Stomach (tissue), 8 donors: ENCODE results near the gene SMIM45.

Experiments used
- DNase-seq, 2 donors: peaks; one replicate each; pipeline versions ENCODE4 v3.0.0 to v3.0.0-alpha.2; 2013 to 2019
- H3K27ac ChIP-seq, 5 donors: fragments of 200-600 bp in 4 of 5; sonication (generic) in 4 of 5; one replicate each; pipeline ENCODE4 v1.5.1; 2013 to 2019; ENCODE audit warnings: mild to moderate bottlenecking in 1 of 5, moderate library complexity in 1 of 5
- H3K27me3 ChIP-seq, 3 donors: fragments of 200-600 bp; sonication (generic); one replicate each; pipeline ENCODE4 v1.5.1; 2017 to 2019; ENCODE audit warnings: mixed run types in 1 of 3
- H3K36me3 ChIP-seq, 4 donors: fragments of 200-600 bp; sonication (generic); 1 replicate in 3 of 4; 2 replicates in 1 of 4; pipeline ENCODE4 v1.5.1; 2016 to 2019
- H3K4me1 ChIP-seq, 4 donors: fragments of 200-600 bp; sonication (generic); one replicate each; pipeline ENCODE4 v1.5.1; 2016 to 2019
- H3K4me3 ChIP-seq, 4 donors: fragments of 200-600 bp; sonication (generic) in 3 of 4; one replicate each; pipeline ENCODE4 v1.5.1; 2016 to 2019; ENCODE audit warnings: mild to moderate bottlenecking in 1 of 4
- H3K9me3 ChIP-seq, 4 donors: fragments of 200-600 bp; sonication (generic); one replicate each; pipeline ENCODE4 v1.5.1; 2016 to 2019
- EP300 ChIP-seq: sonication (generic); formaldehyde crosslinking; IDR thresholded peaks from one replicate; pipeline ENCODE4 v1.6.1; 2017; ENCODE audit warnings: antibody characterized with exemption
- POLR2A ChIP-seq, 4 donors: fragments of 450-650 bp; IDR thresholded peaks; one replicate each; pipeline ENCODE4 v1.6.1; 2016; ENCODE audit warnings: antibody characterized with exemption in 4 of 4, control low read depth in 2 of 4, mild to moderate bottlenecking in 1 of 4, moderate library complexity in 1 of 4
- POLR2AphosphoS5 ChIP-seq, 3 donors: sonication (generic); formaldehyde crosslinking; IDR thresholded peaks; one replicate each; pipeline ENCODE4 v1.6.1; 2016; ENCODE audit warnings: antibody characterized with exemption in 3 of 3
- WGBS, 5 donors: extraction: QIAGEN DNeasy Blood & Tissue Kit in 3 of 5; methylation state at CpG; one replicate each; pipeline versions ENCODE4 v1.1.5 to v1.1.7; 2013 to 2018; 5-methylcytosine and 5-hydroxymethylcytosine counted together
- intact Hi-C: fragments of 100-400 bp; cut with DNase I; formaldehyde crosslinking; loops from one replicate; pipeline ENCODE4 v1.15.1; 2023; ENCODE audit warnings: low total_unique reads
- TF ChIP-seq, protein P1 (sequence below), 7 experiments: fragments of 450-650 bp in 4 of 7; fragments of 200-600 bp in 3 of 7; sonication (generic) in 3 of 7; IDR thresholded peaks; one replicate each; pipeline ENCODE4 v1.5.1; 2016 to 2019; ENCODE audit warnings: antibody characterized with exemption in 7 of 7, control low read depth in 2 of 7, mild to moderate bottlenecking in 1 of 7
- donor health status: healthy with polysubstance abuse.
- donor health status: Bipolar disorder and iron deficiency.
- donor health status: healthy.

The SMIM45 gene

DNA sequence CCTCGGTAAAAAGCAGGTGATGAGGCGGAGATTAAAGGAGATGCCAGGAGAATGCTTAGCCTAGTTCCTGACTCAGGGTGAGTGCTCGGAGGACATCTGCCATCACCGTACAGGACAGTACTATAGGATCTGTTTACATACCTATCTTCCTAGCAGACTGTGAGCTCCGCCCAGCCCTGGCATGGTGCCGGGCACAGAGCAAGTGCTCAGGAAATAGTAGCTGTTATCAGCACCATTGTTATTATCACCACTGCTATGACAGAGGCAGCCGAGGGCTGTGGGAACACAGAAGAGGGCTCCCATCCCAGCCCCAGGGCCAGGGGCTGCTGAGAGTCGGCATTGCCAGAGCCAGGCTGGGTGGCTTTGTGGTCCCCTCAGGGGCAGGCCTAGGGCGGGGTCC, 16.7 kb downstream of the SMIM45 start:
- WGBS, 5 donors, result 40 to 48% (median 45%) methylated on average over 9 of the region's 9 CpGs
- DNase-seq, result no peak
- peaks cover 0 to 14% (median 10%) of the 10 kb centered on the region in 4 donors for H3K4me1 ChIP-seq
- peaks cover 0 to 44% (median 9%) of the 10 kb centered on the region in 3 donors for H3K27me3 ChIP-seq
- TF ChIP-seq, protein P1, sequence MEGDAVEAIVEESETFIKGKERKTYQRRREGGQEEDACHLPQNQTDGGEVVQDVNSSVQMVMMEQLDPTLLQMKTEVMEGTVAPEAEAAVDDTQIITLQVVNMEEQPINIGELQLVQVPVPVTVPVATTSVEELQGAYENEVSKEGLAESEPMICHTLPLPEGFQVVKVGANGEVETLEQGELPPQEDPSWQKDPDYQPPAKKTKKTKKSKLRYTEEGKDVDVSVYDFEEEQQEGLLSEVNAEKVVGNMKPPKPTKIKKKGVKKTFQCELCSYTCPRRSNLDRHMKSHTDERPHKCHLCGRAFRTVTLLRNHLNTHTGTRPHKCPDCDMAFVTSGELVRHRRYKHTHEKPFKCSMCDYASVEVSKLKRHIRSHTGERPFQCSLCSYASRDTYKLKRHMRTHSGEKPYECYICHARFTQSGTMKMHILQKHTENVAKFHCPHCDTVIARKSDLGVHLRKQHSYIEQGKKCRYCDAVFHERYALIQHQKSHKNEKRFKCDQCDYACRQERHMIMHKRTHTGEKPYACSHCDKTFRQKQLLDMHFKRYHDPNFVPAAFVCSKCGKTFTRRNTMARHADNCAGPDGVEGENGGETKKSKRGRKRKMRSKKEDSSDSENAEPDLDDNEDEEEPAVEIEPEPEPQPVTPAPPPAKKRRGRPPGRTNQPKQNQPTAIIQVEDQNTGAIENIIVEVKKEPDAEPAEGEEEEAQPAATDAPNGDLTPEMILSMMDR (IDR thresholded peaks at IDR 0.05), result no peak
- TF ChIP-seq EP300 (no peak), POLR2AphosphoS5 (IDR thresholded peaks at IDR 0.05) (no peak), POLR2A (IDR thresholded peaks at IDR 0.05) (no peak)
- H3K27ac ChIP-seq, result no peak overlapping the region
- intact Hi-C loops, result no loop called here
- H3K4me3 ChIP-seq, result no peak overlapping the region
- no peaks in the 10 kb centered on the region for H3K36me3 ChIP-seq
- H3K9me3 ChIP-seq, result no peaks in the 10 kb centered on the region

DNA sequence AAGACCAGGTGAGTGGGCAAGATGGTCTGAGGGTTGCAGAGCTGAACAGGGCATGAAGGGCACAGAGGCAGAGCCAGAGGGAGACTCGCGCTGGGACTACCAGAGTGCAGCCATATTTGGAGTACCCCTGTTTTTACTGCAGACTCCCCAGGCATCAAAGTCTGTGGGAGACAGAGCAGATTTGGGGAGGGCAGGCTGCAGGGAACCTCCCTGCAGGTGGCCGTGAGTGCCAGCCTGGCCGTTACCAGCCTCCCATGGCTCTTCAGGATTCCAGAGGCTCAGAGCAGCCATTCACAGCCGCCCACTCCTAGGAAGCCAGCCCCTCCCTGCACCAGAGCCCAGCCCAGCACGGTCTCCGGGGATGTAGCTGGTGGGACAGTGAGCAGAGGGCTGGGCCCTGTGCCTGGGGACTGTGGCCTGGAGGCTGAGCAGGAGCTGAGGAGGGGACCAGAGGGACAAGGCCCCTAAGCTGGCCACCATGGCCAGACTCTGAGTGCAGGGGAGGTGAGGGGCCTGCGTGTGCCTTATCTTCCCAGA, 17.2 kb downstream of the SMIM45 start, which contains the start of gene SEPTIN3:
TSS of gene SEPTIN3 (plus strand) at position 334 of the 537 bp plus-strand sequence. CDS start 2,050 bp downstream, outside the sequence.
- TF ChIP-seq POLR2AphosphoS5 (IDR thresholded peaks at IDR 0.05), result no peak
- no peak for TF ChIP-seq POLR2A (IDR thresholded peaks at IDR 0.05)
- TF ChIP-seq, protein P1 (IDR thresholded peaks at IDR 0.05), result no peak
- no peak for TF ChIP-seq EP300
- WGBS, 5 donors, result 66 to 75% (median 73%) methylated on average over 5 to 8 of the region's 8 CpGs
- no peak within 1 kb of the TSS for H3K27ac ChIP-seq
- no peak for DNase-seq
- H3K4me3 ChIP-seq, result no peak within 1 kb of the TSS
- intact Hi-C loops, result no loop called here
- peaks cover 0 to 49% (median 10%) of the 10 kb centered on the region in 3 donors for H3K27me3 ChIP-seq
- no peaks in the 10 kb centered on the region for H3K36me3 ChIP-seq
- no peaks in the 10 kb centered on the region for H3K9me3 ChIP-seq
- peaks cover 0 to 9% (median 6%) of the 10 kb centered on the region in 4 donors for H3K4me1 ChIP-seq

DNA sequence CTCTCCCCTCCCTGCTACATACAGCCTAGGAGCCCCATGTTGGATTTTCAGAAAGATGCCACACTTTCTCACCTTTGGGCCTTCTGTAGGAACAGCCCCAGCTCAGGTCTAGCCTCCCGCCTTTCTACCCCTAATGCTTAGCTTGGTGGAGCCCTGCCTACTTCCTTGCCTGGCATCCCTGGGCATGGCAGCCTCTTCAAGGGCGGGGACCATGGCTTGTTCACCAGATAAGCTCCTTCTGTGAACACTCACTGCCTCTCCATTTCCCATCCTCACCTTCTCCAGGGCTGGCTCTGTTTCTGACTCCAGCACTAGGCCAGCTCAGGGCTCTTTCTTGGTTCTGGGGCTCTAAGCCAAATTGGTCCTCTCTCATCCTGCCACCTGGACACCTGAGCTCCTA, 18.7 kb downstream of the SMIM45 start:
- H3K4me3 ChIP-seq, result no peak overlapping the region
- no peak overlapping the region for H3K27ac ChIP-seq
- 60 to 84% (median 81%) methylated on average over 2 of the region's 2 CpGs for WGBS, 5 donors
- H3K9me3 ChIP-seq, result no peaks in the 10 kb centered on the region
- H3K27me3 ChIP-seq, result peaks cover 0 to 64% (median 13%) of the 10 kb centered on the region in 3 donors
- peaks cover 0 to 3% (median 0%) of the 10 kb centered on the region in 4 donors for H3K4me1 ChIP-seq
- TF ChIP-seq POLR2AphosphoS5 (IDR thresholded peaks at IDR 0.05) (no peak), EP300 (no peak), POLR2A (IDR thresholded peaks at IDR 0.05) (no peak)
- TF ChIP-seq, protein P1 (IDR thresholded peaks at IDR 0.05), result no peak
- H3K36me3 ChIP-seq, result no peaks in the 10 kb centered on the region
- DNase-seq, result no peak
- intact Hi-C loops, result loop anchor here (10.0 kb wide), 1 partner anchor 144 kb away; no protein-coding TSS in a partner anchor

DNA sequence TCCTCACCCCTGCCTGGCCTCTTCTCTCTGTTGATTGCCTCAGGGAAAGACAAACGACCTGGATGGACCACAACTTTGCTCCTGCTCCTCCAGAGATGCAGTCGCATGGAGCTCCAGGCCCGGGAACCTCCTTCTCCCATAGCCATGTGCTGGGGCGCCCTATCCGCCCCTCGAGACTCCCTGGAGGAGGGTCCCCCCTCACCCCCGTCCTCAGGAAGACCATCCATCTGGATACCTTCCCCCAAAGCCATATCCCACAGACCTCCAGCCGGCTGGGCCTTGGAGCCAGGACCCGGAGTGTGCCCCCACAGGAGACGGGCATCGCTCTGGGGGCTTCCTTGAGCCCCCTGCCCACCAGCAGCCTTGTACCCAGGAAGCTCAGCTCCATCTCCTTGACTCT, 19.5 kb downstream of the SMIM45 start:
- WGBS, 5 donors, result 75 to 88% (median 83%) methylated on average over 7 to 11 of the region's 11 CpGs
- DNase-seq, result no peak
- Histone ChIP-seq H3K27ac (no peak overlapping the region), H3K36me3 (no peaks in the 10 kb centered on the region), H3K9me3 (no peaks in the 10 kb centered on the region), H3K4me1 (peaks cover 0 to 9% (median 6%) of the 10 kb centered on the region in 4 donors), H3K27me3 (peaks cover 0 to 72% (median 21%) of the 10 kb centered on the region in 3 donors), H3K4me3 (no peak overlapping the region)
- no peak for TF ChIP-seq EP300
- intact Hi-C loops, result loop anchor here (10.0 kb wide), 1 partner anchor 143 kb away; no protein-coding TSS in a partner anchor
